Measurements from ENCODE around the gene TINAGL1.

DNA sequence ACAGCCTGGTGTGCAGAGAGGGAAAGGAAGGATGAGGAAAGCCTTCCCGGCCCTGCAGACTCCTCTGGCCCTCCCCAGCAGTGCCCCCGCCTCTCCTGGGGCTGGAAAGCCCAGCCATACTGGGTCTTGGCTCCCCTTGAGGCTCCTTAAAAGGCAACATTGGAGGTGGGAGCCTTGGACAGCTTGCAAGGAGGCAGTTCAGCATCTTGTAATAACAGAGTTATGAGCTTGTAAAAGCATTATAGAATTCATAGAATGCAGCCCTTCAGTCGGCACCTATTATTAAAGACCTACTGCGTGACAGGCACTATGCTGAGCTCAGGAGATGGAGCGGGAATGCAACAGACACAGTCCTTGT is 4.2 kb downstream of the TINAGL1 start:
- TF ChIP-seq, protein P1, sequence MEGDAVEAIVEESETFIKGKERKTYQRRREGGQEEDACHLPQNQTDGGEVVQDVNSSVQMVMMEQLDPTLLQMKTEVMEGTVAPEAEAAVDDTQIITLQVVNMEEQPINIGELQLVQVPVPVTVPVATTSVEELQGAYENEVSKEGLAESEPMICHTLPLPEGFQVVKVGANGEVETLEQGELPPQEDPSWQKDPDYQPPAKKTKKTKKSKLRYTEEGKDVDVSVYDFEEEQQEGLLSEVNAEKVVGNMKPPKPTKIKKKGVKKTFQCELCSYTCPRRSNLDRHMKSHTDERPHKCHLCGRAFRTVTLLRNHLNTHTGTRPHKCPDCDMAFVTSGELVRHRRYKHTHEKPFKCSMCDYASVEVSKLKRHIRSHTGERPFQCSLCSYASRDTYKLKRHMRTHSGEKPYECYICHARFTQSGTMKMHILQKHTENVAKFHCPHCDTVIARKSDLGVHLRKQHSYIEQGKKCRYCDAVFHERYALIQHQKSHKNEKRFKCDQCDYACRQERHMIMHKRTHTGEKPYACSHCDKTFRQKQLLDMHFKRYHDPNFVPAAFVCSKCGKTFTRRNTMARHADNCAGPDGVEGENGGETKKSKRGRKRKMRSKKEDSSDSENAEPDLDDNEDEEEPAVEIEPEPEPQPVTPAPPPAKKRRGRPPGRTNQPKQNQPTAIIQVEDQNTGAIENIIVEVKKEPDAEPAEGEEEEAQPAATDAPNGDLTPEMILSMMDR (IDR thresholded peaks at IDR 0.05) = no peak
- no peak for TF ChIP-seq POLR2A (IDR thresholded peaks at IDR 0.05)
